Mesodermal cell (in vitro differentiated cells): ENCODE data around the gene STUM.

Experiments used
- H3K27ac ChIP-seq: 2 replicates; pipeline ENCODE4 v1.7.0; 2013; ENCODE audit warnings: mild to moderate bottlenecking, low read depth, low read length, moderate library complexity; ENCODE audit not compliant: severe bottlenecking
- H3K36me3 ChIP-seq: 2 replicates; pipeline ENCODE4 v1.7.1; 2013; ENCODE audit warnings: mild to moderate bottlenecking, low read length, moderate library complexity; ENCODE audit not compliant: control insufficient read depth, insufficient read depth
- H3K4me1 ChIP-seq: one replicate; pipeline ENCODE4 v1.7.1; 2013; ENCODE audit warnings: mild to moderate bottlenecking, low read length; ENCODE audit not compliant: insufficient read depth, control insufficient read depth, poor library complexity, severe bottlenecking
- H3K4me3 ChIP-seq: 2 replicates; pipeline ENCODE4 v1.7.0; 2013; ENCODE audit warnings: low read length, control low read depth, mild to moderate bottlenecking; ENCODE audit not compliant: insufficient read depth, poor library complexity, severe bottlenecking; ENCODE audit errors: extremely low read depth
- H3K9me3 ChIP-seq: 2 replicates; pipeline ENCODE4 v1.7.1; 2013; ENCODE audit warnings: mild to moderate bottlenecking, low read length, moderate library complexity; ENCODE audit not compliant: control insufficient read depth
- WGBS, 2 experiments: methylation state at CpG; one replicate each; pipeline ENCODE4 v1.1.5; 2013; ENCODE audit warnings: missing lambda C conversion rate in 2 of 2; ENCODE audit not compliant: insufficient coverage in 2 of 2; 5-methylcytosine and 5-hydroxymethylcytosine counted together

STUM gene

GRCh38 chr1:226520640-226521355 lies 27.8 kb upstream of the STUM start:
- WGBS, 2 experiments, result 84 to 88% methylated on average over 7 to 8 of the region's 9 CpGs
- H3K9me3 ChIP-seq, result no peaks in the 10 kb centered on the region
- H3K36me3 ChIP-seq, result no peaks in the 10 kb centered on the region
- H3K4me3 ChIP-seq, result no peak overlapping the region
- no peak overlapping the region for H3K27ac ChIP-seq
- H3K4me1 ChIP-seq, result no peaks in the 10 kb centered on the region

GRCh38 chr1:226523646-226524406 lies 24.7 kb upstream of the STUM start:
- Histone ChIP-seq H3K9me3 (no peaks in the 10 kb centered on the region), H3K4me1 (no peaks in the 10 kb centered on the region), H3K36me3 (no peaks in the 10 kb centered on the region), H3K27ac (no peak overlapping the region), H3K4me3 (no peak overlapping the region)
- 86 to 88% methylated on average over 6 to 7 of the region's 8 CpGs for WGBS, 2 experiments

- no peaks in the 10 kb centered on the region for H3K9me3 ChIP-seq
- no peak overlapping the region for H3K27ac ChIP-seq
- no peak overlapping the region for H3K4me3 ChIP-seq
- H3K4me1 ChIP-seq, result no peaks in the 10 kb centered on the region
- no peaks in the 10 kb centered on the region for H3K36me3 ChIP-seq
Measured at GRCh38 chr1:226524547-226524946, 24.0 kb upstream of the STUM start.

GRCh38 chr1:226525750-226526149 lies 22.8 kb upstream of the STUM start:
- no peaks in the 10 kb centered on the region for H3K9me3 ChIP-seq
- peaks cover 9% of the 10 kb centered on the region for H3K4me1 ChIP-seq
- no peak overlapping the region for H3K27ac ChIP-seq
- WGBS, 2 experiments, result 94 to 100% methylated on average over 1 to 3 of the region's 3 CpGs
- no peak overlapping the region for H3K4me3 ChIP-seq
- H3K36me3 ChIP-seq, result no peaks in the 10 kb centered on the region

GRCh38 chr1:226526801-226527595 lies 21.6 kb upstream of the STUM start:
- H3K4me1 ChIP-seq, result peaks cover 18% of the 10 kb centered on the region
- no peak overlapping the region for H3K4me3 ChIP-seq
- no peaks in the 10 kb centered on the region for H3K36me3 ChIP-seq
- WGBS, 2 experiments, result 84% methylated on average over 11 to 15 of the region's 21 CpGs
- no peak overlapping the region for H3K27ac ChIP-seq
- no peaks in the 10 kb centered on the region for H3K9me3 ChIP-seq

- Histone ChIP-seq H3K4me3 (no peak overlapping the region), H3K9me3 (no peaks in the 10 kb centered on the region), H3K27ac (no peak overlapping the region), H3K36me3 (no peaks in the 10 kb centered on the region), H3K4me1 (peaks cover 40% of the 10 kb centered on the region)
- whole genome bisulfite sequencing, 2 experiments, result 95% methylated on average over 7 of the region's 7 CpGs
Measured at GRCh38 chr1:226529891-226530290, 18.7 kb upstream of the STUM start.

GRCh38 chr1:226530591-226530990 lies 18.0 kb upstream of the STUM start:
- WGBS, 2 experiments, result 85% methylated on average over 4 of the region's 6 CpGs; no CpG with 5 or more reads in 1 of the 2 experiments
- Histone ChIP-seq H3K27ac (no peak overlapping the region), H3K36me3 (no peaks in the 10 kb centered on the region), H3K9me3 (no peaks in the 10 kb centered on the region), H3K4me1 (peaks cover 40% of the 10 kb centered on the region), H3K4me3 (no peak overlapping the region)

GRCh38 chr1:226531360-226532093 lies 17.0 kb upstream of the STUM start:
- WGBS, 2 experiments, result 96 to 100% methylated on average over 3 to 4 of the region's 4 CpGs
- Histone ChIP-seq H3K27ac (no peak overlapping the region), H3K4me1 (peaks cover 40% of the 10 kb centered on the region), H3K4me3 (no peak overlapping the region), H3K36me3 (no peaks in the 10 kb centered on the region), H3K9me3 (no peaks in the 10 kb centered on the region)

- Histone ChIP-seq H3K4me1 (peaks cover 40% of the 10 kb centered on the region), H3K27ac (peak overlapping the region; percentile 43), H3K9me3 (no peaks in the 10 kb centered on the region), H3K36me3 (no peaks in the 10 kb centered on the region), H3K4me3 (no peak overlapping the region)
- WGBS, 2 experiments, result no CpG with 5 or more reads among the region's 2 CpGs
Measured at GRCh38 chr1:226532553-226532952, 16.0 kb upstream of the STUM start.

- H3K27ac ChIP-seq, result peak overlapping the region; percentile 43
- WGBS, 2 experiments, result 68 to 72% methylated on average over 5 of the region's 5 CpGs
- peaks cover 40% of the 10 kb centered on the region for H3K4me1 ChIP-seq
- H3K36me3 ChIP-seq, result no peaks in the 10 kb centered on the region
- H3K9me3 ChIP-seq, result no peaks in the 10 kb centered on the region
- no peak overlapping the region for H3K4me3 ChIP-seq
Measured at GRCh38 chr1:226533220-226533619, 15.3 kb upstream of the STUM start.
